Neural cell (in vitro differentiated cells): Measurements from ENCODE around the gene TMEM174.

Experiments used
- CTCF ChIP-seq: fragments of 450-650 bp; IDR thresholded peaks from 2 replicates; pipeline ENCODE4 v1.5.1; 2014; ENCODE audit warnings: antibody characterized with exemption, mild to moderate bottlenecking, moderate library complexity; ENCODE audit not compliant: poor library complexity, severe bottlenecking
- EP300 ChIP-seq: fragments of 450-650 bp; conservative IDR thresholded peaks from 2 replicates; pipeline ENCODE4 v1.6.1; 2014; ENCODE audit warnings: antibody characterized with exemption, mild to moderate bottlenecking, moderate library complexity; ENCODE audit not compliant: poor library complexity, severe bottlenecking
- EZH2 ChIP-seq: fragments of 200-600, 300-800 bp; shearing (Covaris generic), sonication (generic); IDR thresholded peaks from 2 replicates; pipeline ENCODE4 v1.6.1; 2014; ENCODE audit warnings: antibody characterized with exemption, low read length, borderline replicate concordance, mild to moderate bottlenecking; ENCODE audit not compliant: insufficient read depth, poor library complexity, severe bottlenecking
- MXI1 ChIP-seq: fragments of 450-650 bp; conservative IDR thresholded peaks from 2 replicates; pipeline ENCODE4 v1.6.1; 2014; ENCODE audit warnings: antibody characterized with exemption, mild to moderate bottlenecking; ENCODE audit not compliant: poor library complexity, severe bottlenecking
- REST ChIP-seq: IDR thresholded peaks from 2 replicates; pipeline ENCODE4 v1.6.1; 2012; ENCODE audit warnings: borderline replicate concordance
- TAF1 ChIP-seq: IDR thresholded peaks from 2 replicates; pipeline ENCODE4 v1.6.1; 2012; ENCODE audit warnings: low read depth

- TF ChIP-seq CTCF (no peak), EZH2 (no peak), MXI1 (no peak), EP300 (no peak), TAF1 (no peak), REST (no peak)
Observed at GRCh38 chr5:73172951-73173350, at the start of gene TMEM174.
